Adipocyte (in vitro differentiated cells): Measurements from ENCODE around the gene TMEM91.

Experiments
- DNase-seq: peaks from one replicate; pipeline ENCODE4 v3.0.0-alpha.2; 2015; ENCODE audit warnings: low read depth
- H3K27me3 ChIP-seq: replicated peaks from 2 replicates; pipeline ENCODE4 v1.7.0; 2013; ENCODE audit warnings: mild to moderate bottlenecking, low read length, moderate library complexity; ENCODE audit not compliant: control insufficient read depth, insufficient read depth
- H3K36me3 ChIP-seq: 2 replicates; pipeline ENCODE4 v1.7.0; 2013; ENCODE audit warnings: low read length, mild to moderate bottlenecking, moderate library complexity; ENCODE audit not compliant: control insufficient read depth, insufficient read depth, severe bottlenecking
- H3K4me1 ChIP-seq: 2 replicates; pipeline ENCODE4 v1.7.0; 2013; ENCODE audit warnings: mild to moderate bottlenecking, low read length, moderate library complexity; ENCODE audit not compliant: control insufficient read depth, insufficient read depth
- H3K4me3 ChIP-seq: 2 replicates; pipeline ENCODE4 v1.7.0; 2013; ENCODE audit warnings: mild to moderate bottlenecking, low read length, moderate library complexity
- H3K9ac ChIP-seq: 2 replicates; pipeline ENCODE4 v1.7.0; 2013; ENCODE audit warnings: mild to moderate bottlenecking, low read length, moderate library complexity
- H3K9me3 ChIP-seq: 2 replicates; pipeline ENCODE4 v1.7.0; 2013; ENCODE audit warnings: mild to moderate bottlenecking, low read length, moderate library complexity; ENCODE audit not compliant: control insufficient read depth

Gene TMEM91

GRCh38 chr19:41415154-41415571, 38.8 kb downstream of the TMEM91 start:
- Histone ChIP-seq H3K9ac (no peak overlapping the region), H3K9me3 (no peaks in the 10 kb centered on the region), H3K4me1 (no peaks in the 10 kb centered on the region), H3K4me3 (no peak overlapping the region), H3K27me3 (no peaks in the 10 kb centered on the region), H3K36me3 (peaks cover 61% of the 10 kb centered on the region)
- DNase-seq: no peak

GRCh38 chr19:41416194-41416674, 39.9 kb downstream of the TMEM91 start:
- H3K9ac ChIP-seq: no peak overlapping the region
- no peaks in the 10 kb centered on the region for H3K27me3 ChIP-seq
- H3K9me3 ChIP-seq: no peaks in the 10 kb centered on the region
- peaks cover 66% of the 10 kb centered on the region for H3K36me3 ChIP-seq
- H3K4me3 ChIP-seq: no peak overlapping the region
- no peaks in the 10 kb centered on the region for H3K4me1 ChIP-seq
- no peak for DNase-seq

GRCh38 chr19:41420101-41420880, 44.0 kb downstream of the TMEM91 start:
- Histone ChIP-seq H3K9ac (no peak overlapping the region), H3K4me1 (no peaks in the 10 kb centered on the region), H3K9me3 (no peaks in the 10 kb centered on the region), H3K36me3 (peaks cover 51% of the 10 kb centered on the region), H3K4me3 (no peak overlapping the region), H3K27me3 (no peaks in the 10 kb centered on the region)
- no peak for DNase-seq

- DNase-seq: no peak
- Histone ChIP-seq H3K9me3 (no peaks in the 10 kb centered on the region), H3K9ac (no peak overlapping the region), H3K4me1 (peaks cover 2% of the 10 kb centered on the region), H3K4me3 (no peak overlapping the region), H3K27me3 (no peaks in the 10 kb centered on the region), H3K36me3 (peaks cover 48% of the 10 kb centered on the region)
Observed at GRCh38 chr19:41421314-41421713, 45.0 kb downstream of the TMEM91 start.

- Histone ChIP-seq H3K27me3 (no peaks in the 10 kb centered on the region), H3K9ac (no peak overlapping the region), H3K9me3 (no peaks in the 10 kb centered on the region), H3K4me3 (no peak overlapping the region), H3K4me1 (peaks cover 9% of the 10 kb centered on the region), H3K36me3 (peaks cover 45% of the 10 kb centered on the region)
- no peak for DNase-seq
Observed at GRCh38 chr19:41421973-41422372, 45.6 kb downstream of the TMEM91 start.

GRCh38 chr19:41422456-41422855, 46.1 kb downstream of the TMEM91 start:
- Histone ChIP-seq H3K36me3 (peaks cover 40% of the 10 kb centered on the region), H3K27me3 (no peaks in the 10 kb centered on the region), H3K4me1 (peaks cover 11% of the 10 kb centered on the region), H3K9me3 (no peaks in the 10 kb centered on the region), H3K4me3 (no peak overlapping the region), H3K9ac (no peak overlapping the region)
- no peak for DNase-seq

GRCh38 chr19:41422955-41423354, 46.6 kb downstream of the TMEM91 start:
- H3K27me3 ChIP-seq: no peaks in the 10 kb centered on the region
- H3K9ac ChIP-seq: no peak overlapping the region
- no peaks in the 10 kb centered on the region for H3K9me3 ChIP-seq
- no peak overlapping the region for H3K4me3 ChIP-seq
- DNase-seq: no peak
- H3K36me3 ChIP-seq: peaks cover 39% of the 10 kb centered on the region
- H3K4me1 ChIP-seq: peaks cover 15% of the 10 kb centered on the region

- Histone ChIP-seq H3K9ac (no peak overlapping the region), H3K36me3 (peaks cover 30% of the 10 kb centered on the region), H3K9me3 (no peaks in the 10 kb centered on the region), H3K4me1 (peaks cover 17% of the 10 kb centered on the region), H3K27me3 (no peaks in the 10 kb centered on the region), H3K4me3 (no peak overlapping the region)
- DNase-seq: no peak
Observed at GRCh38 chr19:41424335-41425173, 48.2 kb downstream of the TMEM91 start.

GRCh38 chr19:41425174-41426115, 49.1 kb downstream of the TMEM91 start:
- H3K9ac ChIP-seq: no peak overlapping the region
- H3K27me3 ChIP-seq: no peaks in the 10 kb centered on the region
- peaks cover 17% of the 10 kb centered on the region for H3K4me1 ChIP-seq
- H3K9me3 ChIP-seq: no peaks in the 10 kb centered on the region
- no peak overlapping the region for H3K4me3 ChIP-seq
- H3K36me3 ChIP-seq: peaks cover 22% of the 10 kb centered on the region
- no peak for DNase-seq

GRCh38 chr19:41426116-41426841, 49.9 kb downstream of the TMEM91 start:
- H3K4me3 ChIP-seq: peak overlapping the region; percentile 78
- no peak for DNase-seq
- peak overlapping the region; percentile 85 for H3K9ac ChIP-seq
- peaks cover 20% of the 10 kb centered on the region for H3K36me3 ChIP-seq
- H3K4me1 ChIP-seq: peaks cover 17% of the 10 kb centered on the region
- no peaks in the 10 kb centered on the region for H3K9me3 ChIP-seq
- no peaks in the 10 kb centered on the region for H3K27me3 ChIP-seq
